ENCODE measurements around the gene FNDC8.

DNA sequence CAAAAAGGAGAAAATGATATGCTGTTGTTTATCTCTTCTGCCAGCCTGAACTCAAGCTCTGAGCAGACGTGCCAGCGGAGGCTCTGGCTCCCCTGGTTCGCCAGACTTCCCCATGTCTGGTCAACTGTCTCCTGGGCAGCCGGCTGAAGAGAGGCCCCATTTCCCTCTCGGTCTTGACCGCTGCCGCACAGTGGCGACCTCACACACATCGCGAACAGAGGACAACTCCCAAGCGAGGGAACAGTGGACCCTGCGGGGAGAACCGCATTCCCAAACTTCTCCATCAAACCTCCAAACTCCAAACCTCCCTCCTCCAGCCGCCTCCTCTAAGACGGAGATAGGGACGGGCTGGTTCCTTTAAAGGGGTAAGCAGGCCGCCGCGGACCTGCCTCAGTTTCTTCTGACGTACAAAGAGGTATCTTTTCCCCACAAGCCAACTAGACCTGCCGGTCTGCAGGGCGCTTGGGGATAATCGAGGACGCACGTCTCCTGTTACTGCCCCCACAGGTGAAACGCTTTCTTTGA is 33.0 kb upstream of the FNDC8 start:
- TF ChIP-seq POLR2A (IDR thresholded peaks at IDR 0.05) = peak in 2 of 3 donors; percentile 46 to 63
- TF ChIP-seq, protein P1, sequence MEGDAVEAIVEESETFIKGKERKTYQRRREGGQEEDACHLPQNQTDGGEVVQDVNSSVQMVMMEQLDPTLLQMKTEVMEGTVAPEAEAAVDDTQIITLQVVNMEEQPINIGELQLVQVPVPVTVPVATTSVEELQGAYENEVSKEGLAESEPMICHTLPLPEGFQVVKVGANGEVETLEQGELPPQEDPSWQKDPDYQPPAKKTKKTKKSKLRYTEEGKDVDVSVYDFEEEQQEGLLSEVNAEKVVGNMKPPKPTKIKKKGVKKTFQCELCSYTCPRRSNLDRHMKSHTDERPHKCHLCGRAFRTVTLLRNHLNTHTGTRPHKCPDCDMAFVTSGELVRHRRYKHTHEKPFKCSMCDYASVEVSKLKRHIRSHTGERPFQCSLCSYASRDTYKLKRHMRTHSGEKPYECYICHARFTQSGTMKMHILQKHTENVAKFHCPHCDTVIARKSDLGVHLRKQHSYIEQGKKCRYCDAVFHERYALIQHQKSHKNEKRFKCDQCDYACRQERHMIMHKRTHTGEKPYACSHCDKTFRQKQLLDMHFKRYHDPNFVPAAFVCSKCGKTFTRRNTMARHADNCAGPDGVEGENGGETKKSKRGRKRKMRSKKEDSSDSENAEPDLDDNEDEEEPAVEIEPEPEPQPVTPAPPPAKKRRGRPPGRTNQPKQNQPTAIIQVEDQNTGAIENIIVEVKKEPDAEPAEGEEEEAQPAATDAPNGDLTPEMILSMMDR (IDR thresholded peaks at IDR 0.05) = peak in 2 of 7 experiments; percentile 18 to 19
